GM19372 (cell line): ENCODE results near the gene CHST3.
"Not testable (repeated sequence)": the region's sequence is repeated elsewhere in the genome, so short reads cannot be mapped to it uniquely, and the experiment has no call there.

Experiments used
- ATAC-seq: cut with Tn5 transposase; IDR thresholded peaks from one replicate; pipeline ENCODE4 v1.9.1; 2021; ENCODE audit warnings: mild to moderate bottlenecking, low read depth, moderate library complexity; ENCODE audit not compliant: unreplicated experiment

Gene CHST3

DNA sequence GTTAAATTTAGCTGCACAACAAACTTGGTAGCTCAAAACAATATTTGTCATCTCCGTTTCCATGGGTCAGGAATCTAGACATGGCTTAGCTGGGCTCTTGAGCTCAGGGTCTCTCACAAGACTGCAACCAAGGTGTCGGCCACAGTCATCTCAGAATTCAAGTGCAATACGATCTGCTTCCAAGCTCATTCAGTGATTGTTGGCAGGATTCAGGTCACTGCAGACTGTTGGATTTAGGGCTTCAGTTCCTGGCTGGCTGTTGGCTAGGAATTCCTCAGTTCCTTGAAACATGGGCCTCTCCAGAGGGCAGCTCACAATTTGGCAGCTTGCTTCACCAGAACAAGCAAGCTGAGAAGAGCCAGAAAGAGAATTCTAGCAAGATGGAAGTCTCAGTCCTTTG is 17.5 kb upstream of the CHST3 start:
- ATAC-seq, result no peak

GRCh38 chr10:71948496-71949067 is 15.6 kb upstream of the CHST3 start:
- no peak for ATAC-seq

- no peak for ATAC-seq
Observed at GRCh38 chr10:71950683-71951082, 13.5 kb upstream of the CHST3 start.

DNA sequence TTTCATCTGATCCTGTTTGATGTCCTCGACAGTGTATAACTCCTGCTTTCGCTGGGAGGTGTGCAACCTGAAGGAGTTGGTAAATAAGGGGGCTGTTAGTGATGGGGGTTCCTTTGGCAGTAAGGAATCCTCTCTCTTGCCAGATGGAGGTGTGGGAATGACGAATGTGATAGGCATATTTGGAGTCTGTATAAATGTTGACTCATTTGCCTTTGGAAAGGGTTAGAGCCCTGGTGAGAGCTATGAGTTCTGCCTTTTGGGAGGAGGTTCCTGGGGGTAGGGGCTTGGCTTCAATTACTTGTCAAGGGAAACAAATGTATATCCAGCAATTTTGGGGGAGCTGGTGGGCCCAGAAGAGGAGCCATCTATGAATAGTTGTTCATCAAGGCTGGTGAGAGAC is 11.4 kb upstream of the CHST3 start:
- no peak for ATAC-seq

GRCh38 chr10:71957546-71958275 is 6.5 kb upstream of the CHST3 start:
- no peak for ATAC-seq

- ATAC-seq, result no peak
Observed at GRCh38 chr10:71959526-71959925, 4.7 kb upstream of the CHST3 start.

DNA sequence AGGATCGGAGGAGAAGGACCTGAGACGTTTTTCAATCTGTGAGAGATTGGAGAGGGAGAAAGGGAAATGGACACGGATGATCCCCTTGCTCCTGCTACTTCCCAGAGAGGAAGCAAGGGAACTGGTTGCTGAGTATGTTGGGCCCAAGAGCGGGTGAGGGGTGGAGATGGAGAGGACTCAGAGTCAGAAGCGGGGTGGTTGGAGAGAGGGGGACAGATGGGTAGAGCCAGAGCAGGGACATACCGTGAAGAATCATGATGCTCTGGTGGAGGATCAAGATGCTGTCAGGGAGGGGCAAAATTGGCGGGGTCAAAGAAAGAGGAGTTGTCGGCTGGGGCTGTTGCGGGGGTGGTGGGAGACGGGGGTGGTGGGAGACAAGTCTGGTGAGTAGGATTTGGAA is 2.4 kb upstream of the CHST3 start:
- no peak for ATAC-seq

GRCh38 chr10:71962901-71963300 is 1.3 kb upstream of the CHST3 start:
- ATAC-seq, result no peak

- ATAC-seq, result no peak
Observed at GRCh38 chr10:71963351-71964097, 671 bp upstream of the CHST3 start.

DNA sequence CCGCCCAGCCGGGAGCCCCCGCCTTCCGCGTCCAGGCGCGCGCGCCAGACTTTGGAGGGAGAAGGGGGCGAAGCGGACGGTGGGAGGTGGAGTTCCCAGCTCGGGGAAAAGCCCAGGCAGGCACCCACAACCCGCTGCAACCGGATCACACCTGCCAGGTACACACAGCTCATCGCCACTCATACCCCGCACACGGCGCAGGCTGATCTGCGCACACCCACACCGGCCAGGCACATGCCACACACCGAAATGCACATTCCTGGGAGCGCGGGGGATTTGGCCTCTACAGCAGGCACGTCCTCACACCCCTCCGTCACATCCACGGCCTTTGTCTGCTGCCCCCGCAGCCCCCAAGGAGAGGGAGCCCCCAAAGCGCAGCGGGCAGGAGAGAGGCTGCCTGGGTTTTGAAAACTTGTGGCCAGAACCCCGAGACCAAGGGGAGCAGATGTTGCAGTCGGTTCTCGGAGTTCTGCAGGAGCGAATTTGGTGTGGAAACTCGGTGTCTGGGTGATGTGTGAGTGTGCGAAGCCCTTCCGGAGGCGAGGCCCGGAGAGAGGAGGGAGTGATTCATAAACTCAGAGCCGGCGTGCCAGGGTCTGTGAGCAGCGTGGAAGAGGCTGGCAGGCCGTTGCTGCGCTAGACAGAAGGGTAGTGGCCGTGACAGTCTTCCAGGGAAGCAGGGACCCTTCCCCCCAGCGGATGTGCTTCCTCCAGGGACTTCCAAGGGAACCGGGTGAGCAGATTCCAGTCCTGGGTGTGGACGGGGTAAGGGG is 734 bp downstream of the CHST3 start:
- ATAC-seq, result no peak

DNA sequence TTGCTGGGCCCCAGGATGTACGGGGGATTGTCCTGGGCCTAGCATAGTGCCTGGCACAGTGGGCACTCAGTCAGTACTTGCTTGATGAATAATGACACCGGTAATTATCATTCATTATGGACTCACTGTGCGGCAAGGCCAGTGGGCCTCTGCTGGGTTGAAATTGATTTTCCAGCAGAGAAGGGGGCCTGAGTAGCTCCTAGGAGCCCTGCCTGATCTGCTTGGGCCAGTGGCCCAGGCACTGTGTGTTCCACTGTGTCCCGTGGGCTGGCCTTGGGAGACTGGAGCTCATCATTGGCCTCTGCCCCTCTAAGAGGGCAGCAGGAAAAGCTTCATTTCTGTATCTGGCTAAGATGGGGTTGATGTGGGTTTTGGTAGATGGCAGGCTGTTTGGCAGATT is 1.4 kb downstream of the CHST3 start:
- no peak for ATAC-seq

DNA sequence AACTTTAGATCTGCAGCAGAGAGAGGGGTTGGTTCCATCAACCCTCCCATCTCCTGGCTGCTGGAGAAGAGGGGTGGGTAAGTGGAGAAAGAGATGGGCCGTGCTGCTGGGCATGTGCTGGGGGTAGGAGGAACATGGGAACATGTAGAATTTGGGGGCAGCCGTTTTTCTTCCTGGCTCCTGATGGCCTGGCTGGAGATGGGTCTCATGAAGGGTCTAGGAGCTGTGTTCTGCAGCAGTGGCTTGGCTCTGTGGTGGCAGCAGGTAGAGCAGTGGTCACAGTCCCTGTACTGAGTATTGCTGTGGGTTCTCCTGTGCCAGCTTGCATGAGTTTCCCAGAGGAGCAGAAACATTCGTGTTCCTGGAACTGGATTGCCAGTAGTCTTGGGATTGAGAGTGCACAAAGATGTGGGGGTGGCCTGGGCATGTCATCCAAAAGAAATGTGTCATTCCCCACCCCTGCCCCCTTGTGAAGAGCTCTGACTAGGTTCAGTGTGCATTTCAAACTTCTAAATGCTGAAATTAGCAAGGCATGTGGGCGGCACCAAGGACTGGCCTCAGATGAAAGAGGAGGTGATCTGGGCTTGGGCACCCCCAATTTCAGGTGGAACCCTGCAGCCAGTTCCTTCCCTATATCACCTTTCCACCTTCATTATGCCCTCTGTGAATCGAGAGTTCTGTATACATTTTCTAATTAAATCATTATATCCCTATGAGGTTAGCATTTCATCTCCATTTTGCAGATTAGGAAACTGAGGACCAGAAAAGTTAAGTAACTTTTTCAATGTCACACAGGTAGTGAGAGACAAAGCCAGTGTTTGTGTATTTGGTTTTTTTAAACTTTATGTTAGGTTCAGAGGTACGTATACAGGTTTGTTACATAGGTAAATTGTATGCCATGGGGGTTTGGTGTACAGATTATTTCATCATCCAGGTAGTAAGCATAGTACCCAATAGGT is 2.1 kb downstream of the CHST3 start:
- ATAC-seq, result no peak

- ATAC-seq, result not testable (repeated sequence)
Observed at GRCh38 chr10:71967958-71968357, 3.8 kb downstream of the CHST3 start.

GRCh38 chr10:71968553-71969474 is 4.6 kb downstream of the CHST3 start:
- no peak for ATAC-seq

- ATAC-seq, result no peak
Observed at GRCh38 chr10:71969929-71970328, 5.7 kb downstream of the CHST3 start.

DNA sequence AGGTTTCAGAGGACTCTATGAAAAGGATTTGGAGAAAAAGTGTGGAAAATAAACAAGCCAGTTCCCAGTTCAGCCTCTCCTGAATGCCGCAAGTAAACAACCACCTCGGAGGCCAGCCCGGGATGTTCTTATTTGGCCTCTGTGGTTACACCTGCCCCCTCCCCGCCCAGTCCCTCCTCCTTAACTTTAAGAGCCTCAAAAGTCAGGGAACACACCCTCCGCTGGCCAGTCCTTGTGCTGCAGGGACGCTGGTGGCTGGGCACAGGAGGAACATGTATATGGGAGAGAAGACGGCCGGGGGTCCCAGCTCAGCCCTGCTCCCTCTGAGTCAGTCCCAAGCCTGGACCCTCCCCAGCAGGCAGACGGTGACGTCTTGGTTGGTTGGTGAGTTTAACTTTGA is 6.1 kb downstream of the CHST3 start:
- ATAC-seq, result no peak

DNA sequence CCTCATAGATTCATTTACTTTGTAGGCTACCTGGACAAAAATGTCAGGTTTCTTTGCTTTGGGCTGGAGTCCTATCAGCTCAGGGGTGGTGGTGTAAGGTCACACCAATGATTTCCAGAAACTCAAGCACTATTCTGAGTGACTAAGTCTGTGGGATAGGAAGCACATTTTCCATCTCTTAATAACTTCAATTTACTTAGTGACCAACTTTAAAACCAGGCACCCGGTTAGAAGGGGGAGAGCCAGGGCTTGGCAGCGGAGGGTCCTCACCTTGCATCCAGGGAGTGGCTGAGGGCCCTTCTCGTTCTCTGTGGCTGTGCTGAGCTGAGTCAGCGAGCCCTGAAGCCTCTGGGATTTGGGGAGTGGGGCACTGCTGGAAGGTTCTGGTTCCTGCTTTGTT is 6.7 kb downstream of the CHST3 start:
- no peak for ATAC-seq

- no peak for ATAC-seq
Observed at GRCh38 chr10:71971311-71971731, 7.1 kb downstream of the CHST3 start.
